Measurements from ENCODE around the gene PDXK. TPM values are rescaled to one million over a fixed set of nuclear protein-coding genes. Genes with fewer than 3 reads are reported as not detected.
A peak's percentile ranks its signal among the peaks of the same experiment; 100 is the strongest.

PDXK gene
- total RNA-seq, 1 experiment from 2014 or later, result 104 TPM

DNA sequence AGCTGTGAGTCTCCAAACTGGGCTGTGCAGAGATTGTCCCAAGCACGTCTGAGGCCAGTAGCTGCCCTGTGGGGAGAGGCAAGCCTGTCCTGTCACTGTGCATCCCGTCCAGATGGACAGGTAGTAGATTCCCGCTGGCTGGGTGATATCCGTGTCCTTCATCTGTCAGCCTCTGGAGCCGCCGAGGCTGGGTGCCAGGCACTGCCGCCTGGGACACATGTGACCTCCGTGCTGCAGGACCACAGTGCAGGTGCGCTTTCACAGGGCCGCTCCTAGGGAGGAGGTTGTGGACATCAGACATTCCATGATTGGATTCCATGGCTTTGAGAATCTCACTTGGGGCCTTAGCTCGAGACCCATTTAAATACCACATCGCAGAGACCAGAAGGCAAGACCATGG is 4.7 kb downstream of the PDXK start:
- no peak for DNase-seq (ENCODE audit: low read depth)

- DNase-seq (ENCODE audit: low read depth), result no peak
Measured at GRCh38 chr21:43726686-43727518, 8.0 kb downstream of the PDXK start.

GRCh38 chr21:43727519-43728153 is 8.7 kb downstream of the PDXK start:
- peak; percentile 52 for DNase-seq (ENCODE audit: low read depth)

DNA sequence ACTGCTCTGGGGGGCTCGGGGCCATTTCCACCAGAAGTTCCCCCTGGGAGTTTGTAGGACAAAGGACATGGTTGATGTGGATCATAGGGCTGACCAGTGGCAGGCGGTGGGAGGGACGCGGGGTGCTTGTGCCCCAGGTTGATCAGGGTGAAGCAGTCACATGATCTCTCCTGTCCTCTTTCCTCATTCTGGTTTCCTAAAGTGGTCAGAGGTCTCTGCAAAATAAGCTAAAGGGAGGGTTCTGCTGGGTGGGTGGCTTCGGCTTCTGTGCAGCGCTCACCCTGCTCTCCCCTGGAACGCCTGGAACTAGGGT is 9.2 kb downstream of the PDXK start:
- DNase-seq (ENCODE audit: low read depth), result no peak

GRCh38 chr21:43728467-43729390 is 9.8 kb downstream of the PDXK start:
- DNase-seq (ENCODE audit: low read depth), result peak; percentile 99

DNA sequence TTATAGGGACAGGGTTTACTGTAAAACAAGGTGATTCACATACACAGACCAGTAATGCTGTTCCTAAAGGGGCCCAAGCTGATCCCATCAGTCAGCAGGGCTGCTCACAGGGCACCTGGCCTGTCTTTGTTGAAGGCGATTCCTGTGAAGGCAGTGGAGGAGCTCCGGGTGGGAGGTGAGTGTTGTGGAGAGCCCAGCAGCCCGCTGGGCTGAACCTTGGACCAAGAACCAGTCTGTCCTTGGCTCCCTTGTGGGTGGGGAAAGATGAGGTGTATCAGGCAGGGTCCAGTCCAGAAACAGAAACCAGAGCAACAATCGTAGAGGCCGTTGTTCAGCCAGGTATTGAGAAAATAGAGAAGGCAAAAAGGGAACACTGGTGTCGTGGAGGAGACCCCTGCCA is 12.5 kb downstream of the PDXK start:
- no peak for DNase-seq (ENCODE audit: low read depth)

DNA sequence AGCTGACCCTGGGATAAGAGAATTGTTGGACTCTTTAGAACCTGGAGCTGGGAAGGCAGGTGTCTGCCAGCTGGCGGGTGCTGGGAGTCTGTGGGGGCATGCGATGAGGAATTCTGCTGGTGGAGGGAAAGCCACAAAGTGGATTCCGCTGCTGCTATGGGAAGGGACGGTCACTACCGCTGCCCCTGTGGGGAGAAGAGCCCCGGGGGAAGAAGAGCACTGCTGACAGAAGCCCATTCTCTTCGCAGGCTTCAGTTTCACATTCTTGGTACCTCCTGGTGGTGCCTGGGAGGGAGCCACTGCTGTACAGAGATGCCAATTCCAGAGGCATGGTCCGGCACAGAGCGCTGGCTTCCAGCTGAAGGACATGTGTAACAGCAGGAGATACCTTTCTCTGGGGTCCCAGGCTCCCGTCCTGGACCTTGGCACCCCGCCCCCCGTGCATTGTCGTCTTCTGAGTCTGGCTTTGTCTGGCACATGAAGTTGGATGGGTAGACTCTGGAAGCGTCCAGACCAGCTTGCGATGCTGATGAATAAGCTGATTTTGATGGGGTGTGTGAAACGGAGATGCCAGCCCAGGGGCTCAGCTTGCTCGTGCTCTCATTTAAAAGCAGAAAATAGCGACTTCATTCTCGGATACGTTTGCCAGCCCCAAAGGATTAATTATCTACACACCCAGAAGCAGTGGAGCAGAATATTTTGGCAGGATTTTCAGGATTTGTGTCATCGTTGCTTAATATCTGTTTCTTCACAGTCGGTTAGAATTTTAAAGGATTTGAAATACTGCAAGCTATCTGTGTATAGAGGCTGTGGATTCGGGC is 13.2 kb downstream of the PDXK start:
- DNase-seq (ENCODE audit: low read depth), result peak; percentile 48

DNA sequence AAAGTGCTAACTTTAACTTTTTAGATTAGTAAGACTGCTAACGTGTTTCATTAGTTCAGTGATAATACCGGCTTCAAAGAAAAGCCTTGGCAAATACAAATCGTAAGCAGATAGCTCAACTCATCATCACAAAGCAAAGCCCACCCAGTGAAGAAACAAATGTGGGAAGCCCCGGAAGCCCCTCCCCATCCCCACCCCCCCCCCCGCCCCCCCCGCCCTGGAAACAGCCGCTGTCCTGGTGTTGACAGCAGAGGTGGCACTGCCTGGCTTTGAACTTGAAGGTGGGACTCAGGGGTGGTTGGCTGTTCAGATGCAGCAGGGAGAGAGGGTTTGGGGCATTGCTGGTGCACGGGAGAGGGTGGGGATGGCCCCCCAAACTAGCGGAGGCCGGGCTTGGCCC is 14.1 kb downstream of the PDXK start:
- no peak for DNase-seq (ENCODE audit: low read depth)

DNA sequence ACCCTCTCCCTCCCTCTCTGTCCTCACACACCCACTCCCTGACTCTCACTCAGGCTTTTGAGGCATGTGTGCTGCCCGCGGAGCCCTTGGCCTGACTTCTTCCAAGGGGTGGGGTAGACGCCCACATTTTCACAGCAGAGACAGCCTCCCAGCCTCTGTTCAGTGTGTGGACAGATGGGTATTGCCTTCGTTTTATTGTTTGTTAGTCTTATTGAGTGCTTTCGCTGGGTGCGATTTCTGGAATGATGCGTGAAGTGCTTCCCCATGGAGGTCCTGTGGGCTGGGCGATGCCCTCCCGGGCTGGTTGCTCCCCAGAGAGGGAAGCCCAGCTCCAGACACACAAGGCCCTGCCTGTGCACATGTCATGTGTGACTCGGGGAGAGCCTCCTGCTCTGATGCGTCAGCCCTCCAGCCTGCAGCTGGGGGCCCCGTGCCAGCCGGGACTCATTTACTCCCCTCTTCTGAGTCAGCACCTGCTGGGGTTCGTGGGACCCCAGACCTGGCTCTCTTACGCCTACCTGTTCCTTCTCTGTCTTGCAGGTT is 14.7 kb downstream of the PDXK start:
- DNase-seq (ENCODE audit: low read depth), result peak; percentile 92

DNA sequence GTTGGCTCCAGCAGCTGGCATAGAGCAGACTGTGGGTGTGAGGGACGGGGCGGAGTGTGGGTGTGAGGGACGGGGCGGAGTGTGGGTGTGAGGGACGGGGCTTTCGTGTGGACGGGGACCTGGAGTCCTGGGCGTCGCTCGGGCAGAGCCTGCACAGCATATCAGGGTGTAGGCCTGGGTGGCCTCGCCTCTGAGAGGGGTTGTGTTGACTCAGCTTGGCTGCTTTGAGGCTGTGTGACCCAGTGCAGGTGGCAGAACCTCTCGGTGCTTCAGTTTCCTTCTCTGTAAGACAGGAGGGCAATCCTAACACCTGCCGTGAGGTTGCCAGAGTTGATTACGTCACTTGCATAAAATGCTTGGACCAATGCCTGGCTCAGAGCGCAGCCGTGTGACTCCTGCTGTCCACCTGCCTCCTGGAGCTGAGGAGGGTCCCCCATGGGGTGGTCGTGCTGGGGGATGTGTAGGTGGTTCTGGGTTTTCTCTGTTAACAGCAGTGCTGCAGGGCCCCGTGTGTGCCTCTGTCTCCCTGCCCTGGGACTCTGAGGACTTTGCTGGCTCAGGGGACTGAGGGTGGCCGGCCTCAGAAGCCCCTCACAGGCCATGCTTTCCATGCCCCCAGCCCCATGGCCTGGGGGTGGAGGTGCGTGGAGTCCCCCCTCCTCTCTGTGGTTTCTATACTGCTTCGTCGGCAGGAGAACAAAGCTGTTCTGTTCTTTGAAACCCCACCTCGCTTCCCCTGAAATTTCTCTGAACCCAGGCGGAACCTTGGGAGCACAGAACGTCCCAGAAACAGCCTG is 15.4 kb downstream of the PDXK start:
- DNase-seq (ENCODE audit: low read depth), result no peak

DNA sequence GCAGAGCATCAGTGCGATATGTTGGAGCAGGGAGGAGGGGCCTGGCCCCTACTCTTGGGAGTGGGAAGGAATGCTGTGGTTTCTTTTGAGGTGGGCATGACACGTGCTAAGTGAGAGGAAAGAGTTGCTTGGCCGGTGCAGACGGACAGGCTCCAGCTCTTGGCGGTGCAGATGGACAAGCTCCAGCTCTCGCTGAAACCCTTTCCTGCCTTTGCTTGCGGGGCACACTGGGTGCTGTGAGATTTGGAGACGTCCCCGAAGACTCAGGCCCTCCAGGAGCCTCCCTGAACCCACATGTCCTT is 15.9 kb downstream of the PDXK start:
- DNase-seq (ENCODE audit: low read depth), result peak; percentile 67

GRCh38 chr21:43735236-43736091 is 16.5 kb downstream of the PDXK start:
- no peak for DNase-seq (ENCODE audit: low read depth)

GRCh38 chr21:43736224-43736883 is 17.4 kb downstream of the PDXK start:
- DNase-seq (ENCODE audit: low read depth), result no peak

GRCh38 chr21:43737158-43737950 is 18.4 kb downstream of the PDXK start:
- DNase-seq (ENCODE audit: low read depth), result no peak

DNA sequence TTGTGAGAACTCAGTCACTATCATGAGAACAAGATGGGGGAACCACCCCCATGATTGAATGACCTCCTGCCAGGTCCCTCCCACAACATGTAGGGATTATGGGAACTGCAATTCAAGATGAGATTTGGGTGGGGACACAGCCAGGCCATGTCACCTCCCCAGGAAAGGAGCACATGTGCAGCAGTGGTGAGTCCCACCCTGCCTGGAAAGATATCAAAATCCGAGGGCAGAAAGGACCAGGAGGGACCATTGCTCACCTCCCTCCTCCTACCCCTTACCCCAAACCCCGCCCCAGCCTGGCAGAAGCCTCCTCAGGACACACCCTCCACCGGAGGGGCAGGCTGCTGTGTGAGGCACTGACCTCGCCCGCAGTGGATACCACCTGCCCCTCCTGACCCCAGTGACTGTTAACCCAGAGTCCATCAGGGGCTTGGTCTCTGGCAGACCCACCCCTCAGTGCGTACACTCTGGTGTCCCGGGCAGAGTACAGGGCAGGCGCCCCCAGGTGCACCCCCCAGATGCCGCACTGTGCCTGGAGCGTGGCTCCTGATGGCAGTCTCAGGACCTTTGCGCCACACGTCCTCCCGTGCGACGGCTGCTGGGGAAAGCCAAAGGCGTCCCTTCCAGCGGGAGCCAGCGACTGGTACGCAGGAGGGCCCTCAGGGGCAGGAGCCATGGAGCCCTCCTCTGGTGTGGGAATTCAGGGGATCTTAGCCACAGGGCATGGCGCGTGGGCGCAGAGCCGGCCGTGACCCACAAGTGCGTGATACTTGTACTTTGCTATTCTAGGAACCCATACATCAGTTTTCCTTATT is 20.9 kb downstream of the PDXK start:
- no peak for DNase-seq (ENCODE audit: low read depth)

DNA sequence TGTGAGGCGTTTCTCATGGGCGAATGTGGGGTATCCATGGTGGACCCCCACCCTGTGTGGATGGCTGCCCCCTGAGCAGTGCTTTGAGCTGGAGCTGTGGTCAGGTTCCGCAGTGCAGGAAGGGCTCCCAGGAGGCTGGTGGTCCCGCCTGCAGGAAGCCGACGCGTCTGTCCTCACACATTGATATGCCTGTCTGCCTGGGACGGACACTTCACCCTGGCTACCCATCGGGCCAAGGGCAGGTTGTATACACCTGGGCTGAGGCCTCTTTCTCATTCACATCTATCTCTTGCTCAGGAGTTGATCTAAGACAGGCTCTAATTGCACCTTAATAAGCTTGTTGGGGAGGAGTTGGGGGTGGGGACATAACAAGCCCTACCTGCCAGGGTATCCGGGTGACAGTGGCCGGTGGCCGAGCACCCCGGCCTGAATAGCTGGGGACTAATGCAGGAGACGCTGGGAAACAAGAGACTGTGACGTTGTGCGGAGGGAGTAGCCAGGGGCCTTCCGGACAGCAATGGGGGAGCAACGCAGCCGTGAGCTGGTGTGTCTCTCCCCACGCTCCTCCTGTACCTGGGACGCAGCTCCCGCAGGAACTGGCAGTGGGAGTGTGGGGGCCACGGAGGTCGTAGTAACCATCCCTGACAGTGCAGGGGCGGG is 21.7 kb downstream of the PDXK start:
- no peak for DNase-seq (ENCODE audit: low read depth)

Data from Daoy (cell line).